Duodenal mucosa (tissue), 2 donors: ENCODE results near the gene WDR64.

ENCODE experiments used
- H3K27ac ChIP-seq: one replicate; pipeline ENCODE4 v1.7.0; 2013; ENCODE audit warnings: low read depth, low read length
- H3K27me3 ChIP-seq, 2 donors: one replicate each; pipeline ENCODE4 v1.7.0; 2013; ENCODE audit warnings: low read length in 2 of 2, control low read depth in 1 of 2; ENCODE audit not compliant: insufficient read depth in 2 of 2, control insufficient read depth in 1 of 2
- H3K36me3 ChIP-seq, 2 donors: one replicate each; pipeline ENCODE4 v1.7.0; 2013; ENCODE audit warnings: low read length in 2 of 2, control low read depth in 1 of 2; ENCODE audit not compliant: insufficient read depth in 2 of 2, control insufficient read depth in 1 of 2
- H3K4me1 ChIP-seq, 2 donors: one replicate each; pipeline ENCODE4 v1.7.0; 2013; ENCODE audit warnings: low read length in 2 of 2, control low read depth in 1 of 2; ENCODE audit not compliant: insufficient read depth in 2 of 2, control insufficient read depth in 1 of 2
- H3K4me3 ChIP-seq, 2 donors: one replicate each; pipeline ENCODE4 v1.7.0; 2013; ENCODE audit warnings: low read length in 2 of 2, low read depth in 1 of 2
- H3K9ac ChIP-seq, 2 donors: one replicate each; pipeline ENCODE4 v1.7.0; 2013; ENCODE audit warnings: low read length in 2 of 2, low read depth in 1 of 2
- H3K9me3 ChIP-seq, 2 donors: one replicate each; pipeline ENCODE4 v1.7.0; 2013; ENCODE audit warnings: low read length in 2 of 2, control low read depth in 1 of 2; ENCODE audit not compliant: control insufficient read depth in 1 of 2

WDR64 gene

GRCh38 chr1:241751524-241751923 is 99.4 kb downstream of the WDR64 start:
- Histone ChIP-seq H3K4me1 (no peaks in the 10 kb centered on the region), H3K9ac (no peak overlapping the region), H3K9me3 (no peaks in the 10 kb centered on the region), H3K4me3 (no peak overlapping the region), H3K27me3 (no peaks in the 10 kb centered on the region), H3K36me3 (no peaks in the 10 kb centered on the region), H3K27ac (no peak overlapping the region)

GRCh38 chr1:241762713-241763339 is 110.7 kb downstream of the WDR64 start:
- no peak overlapping the region for H3K9ac ChIP-seq
- H3K9me3 ChIP-seq: no peaks in the 10 kb centered on the region
- no peak overlapping the region for H3K27ac ChIP-seq
- no peaks in the 10 kb centered on the region for H3K4me1 ChIP-seq
- no peaks in the 10 kb centered on the region for H3K27me3 ChIP-seq
- no peaks in the 10 kb centered on the region for H3K36me3 ChIP-seq
- H3K4me3 ChIP-seq: no peak overlapping the region

- no peaks in the 10 kb centered on the region for H3K27me3 ChIP-seq
Observed at GRCh38 chr1:241765390-241765789, 113.3 kb downstream of the WDR64 start.

GRCh38 chr1:241767737-241768136 is 115.7 kb downstream of the WDR64 start:
- Histone ChIP-seq H3K4me1 (no peaks in the 10 kb centered on the region), H3K4me3 (no peak overlapping the region), H3K36me3 (no peaks in the 10 kb centered on the region), H3K9ac (no peak overlapping the region), H3K27me3 (no peaks in the 10 kb centered on the region), H3K27ac (no peak overlapping the region), H3K9me3 (no peaks in the 10 kb centered on the region)

More at GRCh38 chr1:241765390-241765789, 113.3 kb downstream of the WDR64 start:
- H3K36me3 ChIP-seq: no peaks in the 10 kb centered on the region
- no peak overlapping the region for H3K27ac ChIP-seq
- H3K4me1 ChIP-seq: no peaks in the 10 kb centered on the region
- no peaks in the 10 kb centered on the region for H3K9me3 ChIP-seq
- H3K4me3 ChIP-seq: no peak overlapping the region
- H3K9ac ChIP-seq: no peak overlapping the region

- H3K4me1 ChIP-seq: no peaks in the 10 kb centered on the region
- H3K27ac ChIP-seq: no peak overlapping the region
- H3K36me3 ChIP-seq: no peaks in the 10 kb centered on the region
- H3K4me3 ChIP-seq: no peak overlapping the region
- no peak overlapping the region for H3K9ac ChIP-seq
- no peaks in the 10 kb centered on the region for H3K9me3 ChIP-seq
- H3K27me3 ChIP-seq: no peaks in the 10 kb centered on the region
Observed at GRCh38 chr1:241770115-241770514, 118.0 kb downstream of the WDR64 start.

GRCh38 chr1:241771117-241771516 is 119.0 kb downstream of the WDR64 start:
- Histone ChIP-seq H3K9me3 (no peaks in the 10 kb centered on the region), H3K9ac (no peak overlapping the region), H3K27me3 (no peaks in the 10 kb centered on the region), H3K4me1 (no peaks in the 10 kb centered on the region), H3K4me3 (no peak overlapping the region), H3K27ac (no peak overlapping the region), H3K36me3 (no peaks in the 10 kb centered on the region)

- H3K9ac ChIP-seq: no peak overlapping the region
- H3K9me3 ChIP-seq: no peaks in the 10 kb centered on the region
- H3K27me3 ChIP-seq: no peaks in the 10 kb centered on the region
- no peaks in the 10 kb centered on the region for H3K36me3 ChIP-seq
- no peaks in the 10 kb centered on the region for H3K4me1 ChIP-seq
- H3K27ac ChIP-seq: no peak overlapping the region
- H3K4me3 ChIP-seq: no peak overlapping the region
Observed at GRCh38 chr1:241772932-241773500, 120.9 kb downstream of the WDR64 start.

- H3K9ac ChIP-seq: no peak overlapping the region
- no peaks in the 10 kb centered on the region for H3K9me3 ChIP-seq
- no peaks in the 10 kb centered on the region for H3K27me3 ChIP-seq
- H3K27ac ChIP-seq: no peak overlapping the region
- H3K4me3 ChIP-seq: no peak overlapping the region
- H3K36me3 ChIP-seq: no peaks in the 10 kb centered on the region
- no peaks in the 10 kb centered on the region for H3K4me1 ChIP-seq
Observed at GRCh38 chr1:241773991-241774390, 121.9 kb downstream of the WDR64 start.

GRCh38 chr1:241775021-241775420 is 122.9 kb downstream of the WDR64 start:
- Histone ChIP-seq H3K9me3 (no peaks in the 10 kb centered on the region), H3K4me3 (no peak overlapping the region), H3K4me1 (no peaks in the 10 kb centered on the region), H3K9ac (no peak overlapping the region), H3K27ac (no peak overlapping the region), H3K27me3 (no peaks in the 10 kb centered on the region), H3K36me3 (no peaks in the 10 kb centered on the region)

GRCh38 chr1:241776911-241777310 is 124.8 kb downstream of the WDR64 start:
- H3K4me3 ChIP-seq: no peak overlapping the region
- H3K27me3 ChIP-seq: no peaks in the 10 kb centered on the region
- H3K9me3 ChIP-seq: no peaks in the 10 kb centered on the region
- no peaks in the 10 kb centered on the region for H3K4me1 ChIP-seq
- no peaks in the 10 kb centered on the region for H3K36me3 ChIP-seq
- H3K27ac ChIP-seq: no peak overlapping the region
- H3K9ac ChIP-seq: no peak overlapping the region
